SK-N-SH (cell line): Measurements from ENCODE around the gene DOCK3. TPM values are rescaled to one million over a fixed set of nuclear protein-coding genes. Genes with fewer than 3 reads are reported as not detected.

Experiments used
- CTCF ChIA-PET: fragments of 300-600, 350-600 bp; formaldehyde crosslinking; extraction: SDS; loops from one replicate; lab custom pipeline; 2021; lab: Yijun Ruan, JAX
- POLR2A ChIA-PET: fragments of 350-600 bp; sonication (Branson Sonifier 250); formaldehyde crosslinking; extraction: SDS; loops from one replicate; lab custom pipeline; 2020; ENCODE audit warnings: antibody characterized with exemption, inconsistent platforms; lab: Yijun Ruan, JAX
- DNase-seq: peaks from one replicate; pipeline ENCODE4 v3.0.0; 2012
- H2AFZ ChIP-seq: fragments of 200-600 bp; sonication (generic); 2 replicates; pipeline ENCODE4 v1.8.1; 2016; ENCODE audit warnings: antibody characterized with exemption, mild to moderate bottlenecking, low read depth
- H3F3A ChIP-seq: fragments of 200-600 bp; sonication (generic); replicated peaks from 2 replicates; pipeline ENCODE3; 2016; ENCODE audit warnings: antibody characterized with exemption, mild to moderate bottlenecking; ENCODE audit not compliant: insufficient read depth
- H3K27ac ChIP-seq, 2 experiments: fragments of 200-500 bp in 1 of 2; fragments of 200-600 bp in 1 of 2; sonication (Bioruptor generic) in 1 of 2; sonication (generic), shearing (Covaris generic) in 1 of 2; 2 replicates each; pipeline versions ENCODE4 v1.5.1 to v1.6.1; 2014 to 2016; ENCODE audit warnings: low read depth in 2 of 2, inconsistent platforms in 1 of 2, low read length in 1 of 2, mild to moderate bottlenecking in 1 of 2, mixed read lengths in 1 of 2
- H3K27me3 ChIP-seq: fragments of 200-600 bp; sonication (generic), shearing (Covaris generic); 2 replicates; pipeline ENCODE4 v1.6.1; 2016; ENCODE audit warnings: mixed run types; ENCODE audit not compliant: insufficient read depth
- H3K36me3 ChIP-seq, 2 experiments: fragments of 200-500 bp in 1 of 2; fragments of 200-600 bp in 1 of 2; sonication (Bioruptor generic) in 1 of 2; sonication (generic) in 1 of 2; replicated peaks in 1 of 2; 2 replicates each; pipeline versions ENCODE3 to v1.5.1; 2014 to 2016; ENCODE audit warnings: low read length in 1 of 2, mild to moderate bottlenecking in 1 of 2; ENCODE audit not compliant: insufficient read depth in 2 of 2, control insufficient read depth in 1 of 2
- H3K4me1 ChIP-seq, 2 experiments: fragments of 200-500 bp in 1 of 2; fragments of 200-600 bp in 1 of 2; sonication (Bioruptor generic) in 1 of 2; sonication (generic), shearing (Covaris generic) in 1 of 2; 2 replicates each; pipeline versions ENCODE4 v1.5.1 to v1.6.1; 2014 to 2016; ENCODE audit warnings: low read depth in 1 of 2, low read length in 1 of 2, mixed run types in 1 of 2; ENCODE audit not compliant: insufficient read depth in 2 of 2, control insufficient read depth in 1 of 2
- H3K4me2 ChIP-seq: fragments of 200-600 bp; sonication (generic), shearing (Covaris generic); 2 replicates; pipeline ENCODE4 v1.6.1; 2017; ENCODE audit warnings: mixed run types
- H3K4me3 ChIP-seq, 2 experiments: fragments of 200-500 bp in 1 of 2; fragments of 200-600 bp in 1 of 2; sonication (Bioruptor generic) in 1 of 2; sonication (generic), shearing (Covaris generic) in 1 of 2; 2 replicates each; pipeline versions ENCODE4 v1.5.1 to v1.8.1; 2014 to 2016; ENCODE audit warnings: low read depth in 2 of 2, inconsistent platforms in 1 of 2, low read length in 1 of 2, mild to moderate bottlenecking in 1 of 2, mixed read lengths in 1 of 2, moderate library complexity in 1 of 2
- H3K79me2 ChIP-seq: fragments of 200-600 bp; sonication (generic); 2 replicates; pipeline ENCODE4 v1.8.1; 2017; ENCODE audit warnings: mild to moderate bottlenecking; ENCODE audit not compliant: insufficient read depth
- H3K9ac ChIP-seq: fragments of 200-600 bp; sonication (generic); 2 replicates; pipeline ENCODE4 v1.6.1; 2017; ENCODE audit warnings: mixed run types
- H3K9me2 ChIP-seq: fragments of 200-600 bp; sonication (generic); 2 replicates; pipeline ENCODE4 v1.6.1; 2017; ENCODE audit warnings: mixed run types
- H3K9me3 ChIP-seq: fragments of 200-600 bp; sonication (generic); 2 replicates; pipeline ENCODE4 v1.6.1; 2017; ENCODE audit warnings: mixed run types, mild to moderate bottlenecking, moderate library complexity
- H4K20me1 ChIP-seq: fragments of 200-600 bp; sonication (generic); 2 replicates; pipeline ENCODE4 v1.6.1; 2017; ENCODE audit warnings: mild to moderate bottlenecking, mixed run types; ENCODE audit not compliant: insufficient read depth
- CHD2 ChIP-seq: fragments of 150-350 bp; IDR thresholded peaks from 2 replicates; pipeline ENCODE4 v1.6.1; 2018; ENCODE audit warnings: low read length; ENCODE audit not compliant: partially characterized antibody
- EZH2phosphoT487 ChIP-seq: fragments of 200-600 bp; sonication (generic); IDR thresholded peaks from 2 replicates; pipeline ENCODE4 v1.6.1; 2017; ENCODE audit warnings: low read depth, mixed run types, mild to moderate bottlenecking, antibody characterized with exemption, moderate library complexity, borderline replicate concordance
- FOSL2 ChIP-seq: IDR thresholded peaks from 2 replicates; pipeline ENCODE4 v1.4.0; 2012; ENCODE audit warnings: low read depth, mild to moderate bottlenecking, moderate library complexity, borderline replicate concordance
- FOXJ3 ChIP-seq: sonication (generic); formaldehyde crosslinking; IDR thresholded peaks from 2 replicates; pipeline ENCODE4 v1.5.1; 2020; ENCODE audit warnings: mild to moderate bottlenecking, missing genetic modification reagents
- MEF2A ChIP-seq: IDR thresholded peaks from 2 replicates; pipeline ENCODE4 v1.4.0; 2012; ENCODE audit warnings: low read depth, borderline replicate concordance
- RAD21 ChIP-seq: IDR thresholded peaks from 2 replicates; pipeline ENCODE4 v1.6.1; 2012; ENCODE audit warnings: mild to moderate bottlenecking, low read length
- SMC3 ChIP-seq: IDR thresholded peaks from 2 replicates; pipeline ENCODE4 v1.6.1; 2012; ENCODE audit warnings: low read depth, low read length, improper control_type of control experiment
- TAF1 ChIP-seq: IDR thresholded peaks from 2 replicates; pipeline ENCODE4 v1.6.1; 2012; ENCODE audit warnings: low read depth, mild to moderate bottlenecking, low read length, moderate library complexity, borderline replicate concordance
- TEAD4 ChIP-seq: IDR thresholded peaks from 2 replicates; pipeline ENCODE4 v1.4.0; 2012; ENCODE audit warnings: mild to moderate bottlenecking, borderline replicate concordance; ENCODE audit not compliant: insufficient read depth
- USF1 ChIP-seq: IDR thresholded peaks from 2 replicates; pipeline ENCODE4 v1.4.0; 2012; ENCODE audit warnings: low read depth, borderline replicate concordance
- WGBS: methylation state at CpG from one replicate; pipeline ENCODE4 v1.1.6; 2017; ENCODE audit warnings: low lambda C conversion rate; 5-methylcytosine and 5-hydroxymethylcytosine counted together
- polyA plus RNA-seq, 3 experiments: library from polyadenylated mRNA; depleted of rRNA; stranded (reverse); fragments of >200 nt; gene quantifications; 2 replicates each; pipeline ENCODE4 v1.2.3, GENCODE V29; 2012
- TF ChIP-seq, protein P1 (sequence below): IDR thresholded peaks from 2 replicates; pipeline ENCODE4 v1.6.1; 2012; ENCODE audit warnings: mild to moderate bottlenecking, low read depth, low read length, moderate library complexity
- TF ChIP-seq, protein P2 (sequence below): IDR thresholded peaks from 2 replicates; pipeline ENCODE4 v1.4.0; 2012; ENCODE audit warnings: low read depth, borderline replicate concordance
- TF ChIP-seq, protein P3 (sequence below): fragments of 200-600 bp; sonication (generic); IDR thresholded peaks from 2 replicates; pipeline ENCODE4 v1.6.1; 2017; ENCODE audit warnings: antibody characterized with exemption, mild to moderate bottlenecking, moderate library complexity

Gene DOCK3
- polyA plus RNA-seq, 1 of the 3 experiments (the other 2 are of a cell fraction) = 0.05 TPM

DNA sequence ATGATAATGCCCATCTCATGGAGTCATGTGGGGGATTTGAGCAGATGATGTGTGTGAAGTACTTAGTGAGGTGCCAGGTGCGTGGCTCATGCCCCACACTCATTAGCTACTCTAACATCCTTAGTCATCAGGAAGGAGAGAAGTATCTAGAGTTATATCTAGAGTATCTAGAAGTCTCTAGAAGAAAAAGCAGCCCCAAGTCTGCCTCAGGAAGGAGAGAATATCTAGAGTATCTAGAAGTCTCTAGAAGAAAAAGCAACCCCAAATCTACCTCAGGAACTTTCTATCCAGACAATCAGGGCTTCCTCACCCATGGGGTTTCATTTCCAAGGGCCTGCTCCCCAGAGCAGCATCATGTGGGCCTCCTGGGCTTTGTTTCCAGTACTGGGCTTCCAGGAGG is 24.7 kb upstream of the DOCK3 start:
- TF ChIP-seq SMC3 (no peak), TEAD4 (no peak), FOSL2 (no peak), TAF1 (no peak), FOXJ3 (no peak), USF1 (no peak)
- TF ChIP-seq, protein P1, sequence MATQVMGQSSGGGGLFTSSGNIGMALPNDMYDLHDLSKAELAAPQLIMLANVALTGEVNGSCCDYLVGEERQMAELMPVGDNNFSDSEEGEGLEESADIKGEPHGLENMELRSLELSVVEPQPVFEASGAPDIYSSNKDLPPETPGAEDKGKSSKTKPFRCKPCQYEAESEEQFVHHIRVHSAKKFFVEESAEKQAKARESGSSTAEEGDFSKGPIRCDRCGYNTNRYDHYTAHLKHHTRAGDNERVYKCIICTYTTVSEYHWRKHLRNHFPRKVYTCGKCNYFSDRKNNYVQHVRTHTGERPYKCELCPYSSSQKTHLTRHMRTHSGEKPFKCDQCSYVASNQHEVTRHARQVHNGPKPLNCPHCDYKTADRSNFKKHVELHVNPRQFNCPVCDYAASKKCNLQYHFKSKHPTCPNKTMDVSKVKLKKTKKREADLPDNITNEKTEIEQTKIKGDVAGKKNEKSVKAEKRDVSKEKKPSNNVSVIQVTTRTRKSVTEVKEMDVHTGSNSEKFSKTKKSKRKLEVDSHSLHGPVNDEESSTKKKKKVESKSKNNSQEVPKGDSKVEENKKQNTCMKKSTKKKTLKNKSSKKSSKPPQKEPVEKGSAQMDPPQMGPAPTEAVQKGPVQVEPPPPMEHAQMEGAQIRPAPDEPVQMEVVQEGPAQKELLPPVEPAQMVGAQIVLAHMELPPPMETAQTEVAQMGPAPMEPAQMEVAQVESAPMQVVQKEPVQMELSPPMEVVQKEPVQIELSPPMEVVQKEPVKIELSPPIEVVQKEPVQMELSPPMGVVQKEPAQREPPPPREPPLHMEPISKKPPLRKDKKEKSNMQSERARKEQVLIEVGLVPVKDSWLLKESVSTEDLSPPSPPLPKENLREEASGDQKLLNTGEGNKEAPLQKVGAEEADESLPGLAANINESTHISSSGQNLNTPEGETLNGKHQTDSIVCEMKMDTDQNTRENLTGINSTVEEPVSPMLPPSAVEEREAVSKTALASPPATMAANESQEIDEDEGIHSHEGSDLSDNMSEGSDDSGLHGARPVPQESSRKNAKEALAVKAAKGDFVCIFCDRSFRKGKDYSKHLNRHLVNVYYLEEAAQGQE = no peak
- TF ChIP-seq, all 33 proteins: peak for 0
- Histone ChIP-seq H3K9me2 (no peaks in the 10 kb centered on the region), H3K4me2 (no peak overlapping the region), H3K9ac (no peak overlapping the region), H3K9me3 (no peaks in the 10 kb centered on the region), H3F3A (no peaks in the 10 kb centered on the region), H3K36me3 (no peaks in the 10 kb centered on the region), H3K4me1 (peaks cover 0 to 26% of the 10 kb centered on the region in 2 experiments; a peak in 1 of 4 replicates), H4K20me1 (no peaks in the 10 kb centered on the region), H3K27me3 (no peaks in the 10 kb centered on the region), H3K4me3 (no peak overlapping the region), H2AFZ (no peak overlapping the region), H3K27ac (no peak overlapping the region), H3K79me2 (no peaks in the 10 kb centered on the region)
- DNase-seq = no peak
- ChIA-PET CTCF (interaction anchor here (0.6 to 13.2 kb wide), 7 partner anchors 9 to 554 kb away, joined by 3 to 171 read pairs (median 3); partner anchors contain the start of genes CISH and MAPKAPK3), POLR2A (no interaction called here)
- WGBS = 83% methylated on average over 1 of the region's 1 CpG

DNA sequence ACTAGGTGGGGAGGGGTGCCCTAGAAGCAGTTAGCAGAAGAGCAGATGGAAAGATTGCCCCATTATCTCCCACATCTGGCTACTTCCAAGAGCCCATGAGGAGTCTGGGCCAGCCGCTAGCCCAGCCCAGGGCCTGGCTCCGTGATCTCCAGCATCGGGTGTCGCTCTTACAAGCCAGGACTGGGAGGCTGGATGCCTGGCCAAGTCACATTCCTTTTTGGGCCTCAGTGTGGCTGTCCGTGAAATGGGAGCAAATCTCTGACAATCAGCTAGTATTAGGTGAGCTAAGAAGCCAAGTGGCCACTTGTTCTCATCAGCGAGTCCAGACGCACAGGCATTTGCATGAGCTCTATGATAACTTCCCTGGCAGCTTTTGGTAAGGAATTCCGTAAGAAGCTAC is 23.3 kb upstream of the DOCK3 start:
- H3K9me3 ChIP-seq = no peaks in the 10 kb centered on the region
- POLR2A ChIA-PET = interaction anchor here (0.8 kb wide), 1 partner anchor 32 kb away, joined by 3 read pairs; no protein-coding TSS in a partner anchor
- no peak overlapping the region for H3K9ac ChIP-seq
- DNase-seq = no peak
- H3K27me3 ChIP-seq = no peaks in the 10 kb centered on the region
- no peaks in the 10 kb centered on the region for H3K36me3 ChIP-seq
- no peaks in the 10 kb centered on the region for H3K9me2 ChIP-seq
- H3K4me1 ChIP-seq = peaks cover 0 to 30% of the 10 kb centered on the region in 2 experiments; a peak in 1 of 4 replicates
- no peaks in the 10 kb centered on the region for H3F3A ChIP-seq
- 94% methylated on average over 6 of the region's 8 CpGs for WGBS
- H3K27ac ChIP-seq = no peak overlapping the region
- no peaks in the 10 kb centered on the region for H4K20me1 ChIP-seq
- no peak overlapping the region for H3K4me2 ChIP-seq
- H3K79me2 ChIP-seq = no peaks in the 10 kb centered on the region
- no peak overlapping the region for H3K4me3 ChIP-seq
- CTCF ChIA-PET = interaction anchor here (2.4 to 13.2 kb wide), 3 partner anchors 23 to 35 kb away, joined by 10 to 171 read pairs (median 13); partner anchors contain the start of genes DOCK3 and MAPKAPK3
- no peak overlapping the region for H2AFZ ChIP-seq
- TF ChIP-seq TAF1 (no peak), EZH2phosphoT487 (no peak), MEF2A (no peak), CHD2 (no peak), FOSL2 (no peak), RAD21 (no peak)
- TF ChIP-seq, protein P2, sequence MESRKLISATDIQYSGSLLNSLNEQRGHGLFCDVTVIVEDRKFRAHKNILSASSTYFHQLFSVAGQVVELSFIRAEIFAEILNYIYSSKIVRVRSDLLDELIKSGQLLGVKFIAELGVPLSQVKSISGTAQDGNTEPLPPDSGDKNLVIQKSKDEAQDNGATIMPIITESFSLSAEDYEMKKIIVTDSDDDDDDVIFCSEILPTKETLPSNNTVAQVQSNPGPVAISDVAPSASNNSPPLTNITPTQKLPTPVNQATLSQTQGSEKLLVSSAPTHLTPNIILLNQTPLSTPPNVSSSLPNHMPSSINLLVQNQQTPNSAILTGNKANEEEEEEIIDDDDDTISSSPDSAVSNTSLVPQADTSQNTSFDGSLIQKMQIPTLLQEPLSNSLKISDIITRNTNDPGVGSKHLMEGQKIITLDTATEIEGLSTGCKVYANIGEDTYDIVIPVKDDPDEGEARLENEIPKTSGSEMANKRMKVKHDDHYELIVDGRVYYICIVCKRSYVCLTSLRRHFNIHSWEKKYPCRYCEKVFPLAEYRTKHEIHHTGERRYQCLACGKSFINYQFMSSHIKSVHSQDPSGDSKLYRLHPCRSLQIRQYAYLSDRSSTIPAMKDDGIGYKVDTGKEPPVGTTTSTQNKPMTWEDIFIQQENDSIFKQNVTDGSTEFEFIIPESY = no peak
- TF ChIP-seq, protein P1 = no peak
- TF ChIP-seq, protein P3, sequence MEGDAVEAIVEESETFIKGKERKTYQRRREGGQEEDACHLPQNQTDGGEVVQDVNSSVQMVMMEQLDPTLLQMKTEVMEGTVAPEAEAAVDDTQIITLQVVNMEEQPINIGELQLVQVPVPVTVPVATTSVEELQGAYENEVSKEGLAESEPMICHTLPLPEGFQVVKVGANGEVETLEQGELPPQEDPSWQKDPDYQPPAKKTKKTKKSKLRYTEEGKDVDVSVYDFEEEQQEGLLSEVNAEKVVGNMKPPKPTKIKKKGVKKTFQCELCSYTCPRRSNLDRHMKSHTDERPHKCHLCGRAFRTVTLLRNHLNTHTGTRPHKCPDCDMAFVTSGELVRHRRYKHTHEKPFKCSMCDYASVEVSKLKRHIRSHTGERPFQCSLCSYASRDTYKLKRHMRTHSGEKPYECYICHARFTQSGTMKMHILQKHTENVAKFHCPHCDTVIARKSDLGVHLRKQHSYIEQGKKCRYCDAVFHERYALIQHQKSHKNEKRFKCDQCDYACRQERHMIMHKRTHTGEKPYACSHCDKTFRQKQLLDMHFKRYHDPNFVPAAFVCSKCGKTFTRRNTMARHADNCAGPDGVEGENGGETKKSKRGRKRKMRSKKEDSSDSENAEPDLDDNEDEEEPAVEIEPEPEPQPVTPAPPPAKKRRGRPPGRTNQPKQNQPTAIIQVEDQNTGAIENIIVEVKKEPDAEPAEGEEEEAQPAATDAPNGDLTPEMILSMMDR = no peak
